HG02798 (cell line): ENCODE data around the gene DNAJB2.

Source experiments
- ATAC-seq: cut with Tn5 transposase; IDR thresholded peaks from one replicate; pipeline ENCODE4 v1.9.1; 2021; ENCODE audit warnings: mild to moderate bottlenecking; ENCODE audit not compliant: unreplicated experiment, poor library complexity

The DNAJB2 gene

DNA sequence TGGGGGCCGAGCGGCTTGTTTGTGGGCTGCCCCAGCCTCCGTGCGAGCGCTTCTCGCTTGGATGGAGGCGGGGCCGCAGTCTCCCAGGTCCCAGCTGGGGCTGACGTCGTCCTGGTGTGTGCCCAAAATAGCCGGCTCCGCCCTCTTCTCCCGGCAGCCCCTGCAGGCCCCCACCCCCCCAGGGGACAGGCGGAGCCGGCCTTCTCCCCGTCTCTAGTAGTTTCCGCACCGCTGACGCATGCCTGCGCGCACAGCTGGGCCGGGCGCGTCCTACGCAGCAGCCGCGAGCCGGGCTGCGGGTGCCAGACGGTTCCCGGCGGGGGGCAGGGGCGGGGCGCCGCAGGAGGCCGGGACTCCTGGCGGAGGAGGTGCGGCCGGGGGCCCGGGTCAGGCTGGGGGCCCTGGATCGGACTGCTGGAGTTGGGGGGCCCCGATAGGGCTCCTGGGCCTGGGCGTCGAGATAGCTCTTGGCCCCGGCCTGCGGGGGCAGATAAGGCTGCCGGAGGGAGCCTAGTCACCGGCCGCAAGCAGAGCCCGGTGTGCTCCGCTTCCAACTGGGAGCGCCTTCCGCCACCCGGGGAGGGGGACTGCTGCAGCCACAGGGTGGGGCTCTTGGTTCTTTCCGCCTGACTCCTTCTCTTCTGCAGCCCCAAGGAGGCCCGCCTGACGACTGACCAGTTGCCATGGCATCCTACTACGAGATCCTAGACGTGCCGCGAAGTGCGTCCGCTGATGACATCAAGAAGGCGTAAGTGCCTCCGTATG is at the start of gene DNAJB2:
DNAJB2 (plus strand) TSS at position 216 of the 765 bp plus-strand sequence; CDS start at position 684, 468 bp downstream.
- ATAC-seq = peak; percentile 88

DNA sequence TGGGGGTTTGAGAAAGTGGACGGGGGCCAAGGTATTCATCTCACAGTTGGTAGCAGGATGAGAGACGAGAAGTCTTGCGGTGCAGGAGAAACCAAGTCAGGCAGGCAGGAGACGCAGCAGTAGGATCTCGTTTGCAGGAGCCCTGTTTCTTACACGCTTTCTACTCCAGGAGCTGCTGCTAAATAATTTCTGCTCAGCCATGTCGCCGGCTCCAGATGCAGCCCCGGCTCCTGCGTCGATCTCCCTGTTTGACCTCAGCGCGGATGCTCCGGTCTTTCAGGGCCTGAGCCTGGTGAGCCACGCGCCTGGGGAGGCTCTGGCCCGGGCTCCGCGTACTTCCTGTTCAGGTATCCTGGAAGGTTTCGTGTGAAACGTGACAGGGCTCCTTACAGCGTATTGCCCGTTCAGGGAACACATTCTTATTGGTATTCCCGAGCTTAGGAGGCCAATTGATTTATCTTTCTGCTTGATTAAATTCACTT is 49.1 kb upstream of the DNAJB2 start:
- ATAC-seq = no peak

DNA sequence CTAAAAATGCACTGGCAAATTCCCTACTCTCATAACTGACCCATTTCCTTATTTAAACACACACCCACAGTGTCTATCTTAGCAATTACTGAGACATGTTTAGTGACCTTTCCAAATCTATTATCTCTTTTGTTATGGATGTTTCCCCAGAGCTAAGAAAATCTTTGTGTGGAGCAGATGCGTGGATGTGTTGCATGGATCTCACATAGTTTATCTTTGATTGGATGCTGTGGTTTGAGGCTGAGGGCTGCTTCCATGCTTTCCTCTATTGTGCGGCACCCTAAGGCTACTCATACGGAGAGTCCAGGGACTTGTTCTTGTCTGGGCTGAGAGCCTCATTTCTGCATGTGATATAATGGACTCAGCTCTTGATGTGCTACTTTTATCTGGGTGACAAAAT is 44.8 kb upstream of the DNAJB2 start:
- no peak for ATAC-seq

DNA sequence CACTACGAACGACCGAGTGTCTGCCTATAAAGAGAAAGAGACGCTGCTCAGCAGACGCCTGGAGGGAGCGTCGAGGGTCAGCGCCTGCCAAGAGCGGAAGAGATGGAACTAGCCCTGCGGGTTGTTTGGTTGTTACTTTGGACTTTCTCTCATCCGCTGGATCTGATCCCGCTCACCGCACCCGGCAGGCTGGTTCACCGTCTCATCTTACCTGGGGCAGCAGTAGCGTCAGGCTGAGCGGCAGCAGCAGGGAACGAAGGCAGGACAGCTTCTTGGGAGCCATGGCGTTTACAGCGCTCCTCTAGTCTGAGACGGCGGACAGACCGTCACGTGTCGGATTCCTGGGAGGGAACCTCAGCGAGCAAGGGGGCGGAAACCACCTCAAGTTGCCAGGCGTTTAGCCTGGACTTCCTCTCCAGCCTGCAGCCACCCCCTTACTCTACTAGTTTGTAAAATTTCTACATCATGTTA is 35.8 kb upstream of the DNAJB2 start:
- no peak for ATAC-seq

DNA sequence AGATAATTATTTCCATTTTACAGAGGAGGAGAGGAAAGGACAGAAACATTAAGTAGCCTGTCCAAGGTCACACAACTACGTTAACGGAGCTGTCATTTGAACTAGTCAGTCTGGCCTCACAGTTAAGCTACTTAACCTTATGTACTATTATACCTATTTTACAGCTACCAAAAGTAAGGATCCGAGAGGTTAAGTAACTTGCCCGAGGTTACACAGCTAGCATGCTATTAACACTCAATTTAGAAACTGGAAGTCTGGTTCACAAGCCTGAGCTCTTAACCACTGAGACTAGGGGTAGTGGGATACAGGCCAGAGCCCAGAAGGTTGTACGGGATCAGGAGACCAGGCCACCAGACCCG is 34.4 kb upstream of the DNAJB2 start:
- ATAC-seq = no peak

DNA sequence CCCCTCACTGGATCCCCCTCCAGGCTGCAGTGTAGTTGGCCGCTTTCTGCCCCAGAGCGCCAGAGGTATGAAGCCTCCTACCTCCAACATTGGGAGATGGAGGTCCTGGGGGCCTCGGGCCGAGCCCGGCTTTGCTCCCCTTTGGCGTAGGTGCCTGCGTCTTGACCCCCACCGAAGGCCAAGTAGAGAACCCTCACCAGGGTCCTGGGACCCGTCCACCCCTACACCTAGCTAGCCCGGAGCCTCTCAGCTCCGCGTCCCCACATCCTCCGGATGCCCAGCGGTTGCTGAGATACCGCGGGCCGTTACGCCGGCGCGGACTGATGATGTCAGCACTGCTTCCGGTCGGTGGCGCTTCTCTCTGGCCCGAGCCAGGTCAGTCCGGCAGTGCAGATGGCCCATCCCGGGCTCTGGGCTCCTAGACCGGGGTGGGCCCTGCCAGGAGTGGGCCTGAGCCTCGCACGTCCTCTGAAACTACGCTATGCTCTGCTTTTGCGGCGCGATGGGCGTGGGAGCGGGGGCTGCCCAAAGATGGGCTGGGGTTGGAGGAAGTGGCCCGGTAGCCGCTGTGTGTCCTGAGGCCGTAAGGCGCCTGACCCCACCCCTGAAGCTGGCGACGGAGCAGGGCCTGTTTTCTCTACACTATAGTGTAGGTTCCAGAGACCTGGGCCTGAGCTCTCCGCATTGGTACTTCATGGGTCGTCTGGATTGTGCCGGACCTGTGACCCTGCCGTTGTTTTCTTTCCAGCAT is 33.8 kb upstream of the DNAJB2 start, which contains the start of the genes GLB1L and STK16:
GLB1L (minus strand) TSS at position 297 of the 751 bp plus-strand sequence. CDS start 1,871 bp downstream, outside the sequence.
STK16 (plus strand) TSS at position 332 of the 751 bp plus-strand sequence. CDS start 521 bp downstream, outside the sequence.
- peak; percentile 80 for ATAC-seq

DNA sequence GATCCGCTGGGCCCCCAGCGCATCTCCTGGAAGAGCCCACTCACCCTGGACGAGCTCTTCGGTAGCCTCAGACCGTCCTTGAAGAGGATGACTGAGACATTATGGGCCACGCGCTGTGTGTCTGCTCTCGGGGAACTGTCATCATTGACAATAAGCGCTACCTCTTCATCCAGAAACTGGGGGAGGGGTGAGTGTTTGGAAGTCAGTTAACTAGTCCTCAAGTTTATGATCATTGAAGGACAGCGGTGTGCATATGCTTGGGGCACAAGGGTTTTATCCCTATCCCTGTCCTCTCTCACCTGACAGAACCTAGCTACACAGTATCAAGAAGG is 33.3 kb upstream of the DNAJB2 start:
- no peak for ATAC-seq

DNA sequence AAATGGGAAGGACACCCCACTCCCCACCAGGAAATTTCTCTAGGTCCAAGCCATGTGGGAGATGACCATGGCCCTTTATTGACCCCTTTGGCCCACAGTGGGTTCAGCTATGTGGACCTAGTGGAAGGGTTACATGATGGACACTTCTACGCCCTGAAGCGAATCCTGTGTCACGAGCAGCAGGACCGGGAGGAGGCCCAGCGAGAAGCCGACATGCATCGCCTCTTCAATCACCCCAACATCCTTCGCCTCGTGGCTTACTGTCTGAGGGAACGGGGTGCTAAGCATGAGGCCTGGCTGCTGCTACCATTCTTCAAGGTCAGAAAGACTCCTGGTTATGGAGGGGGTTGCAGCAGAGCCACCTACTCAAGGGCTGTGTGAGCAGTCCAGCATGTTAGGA is 32.6 kb upstream of the DNAJB2 start:
- no peak for ATAC-seq

DNA sequence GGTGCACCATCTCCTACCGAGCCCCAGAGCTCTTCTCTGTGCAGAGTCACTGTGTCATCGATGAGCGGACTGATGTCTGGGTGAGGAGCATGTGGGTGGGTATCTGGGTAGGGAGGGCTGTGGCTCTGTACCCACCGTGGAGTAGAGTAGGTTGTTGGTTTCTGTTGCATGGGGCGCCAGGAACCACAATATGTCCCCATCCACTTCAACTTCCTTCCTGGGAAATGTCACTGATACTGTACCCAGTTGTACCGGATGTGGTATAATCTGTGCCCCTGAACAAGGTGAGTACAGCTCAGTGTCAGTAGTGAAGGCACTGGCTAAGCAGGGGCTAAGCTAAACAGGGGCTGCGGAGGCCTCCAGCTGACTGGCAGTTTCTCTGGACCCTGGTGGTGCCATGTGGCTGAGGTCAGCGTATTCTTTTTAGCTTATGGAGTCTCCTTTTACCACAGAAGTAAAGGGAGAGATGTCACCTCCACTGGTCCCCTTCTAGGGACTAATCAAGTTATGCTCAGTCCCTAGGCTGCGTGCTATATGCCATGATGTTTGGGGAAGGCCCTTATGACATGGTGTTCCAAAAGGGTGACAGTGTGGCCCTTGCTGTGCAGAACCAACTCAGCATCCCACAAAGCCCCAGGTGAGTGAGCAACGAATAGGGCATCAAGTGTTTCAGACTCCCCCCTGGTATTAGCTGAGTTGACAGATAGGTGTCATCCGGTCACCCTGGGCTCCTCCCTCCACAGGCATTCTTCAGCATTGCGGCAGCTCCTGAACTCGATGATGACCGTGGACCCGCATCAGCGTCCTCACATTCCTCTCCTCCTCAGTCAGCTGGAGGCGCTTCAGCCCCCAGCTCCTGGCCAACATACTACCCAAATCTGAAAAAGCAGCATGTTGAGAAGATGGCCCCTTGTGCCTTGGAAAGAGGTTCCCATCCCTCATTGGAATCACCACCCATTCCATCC is 31.2 kb upstream of the DNAJB2 start:
- no peak for ATAC-seq

DNA sequence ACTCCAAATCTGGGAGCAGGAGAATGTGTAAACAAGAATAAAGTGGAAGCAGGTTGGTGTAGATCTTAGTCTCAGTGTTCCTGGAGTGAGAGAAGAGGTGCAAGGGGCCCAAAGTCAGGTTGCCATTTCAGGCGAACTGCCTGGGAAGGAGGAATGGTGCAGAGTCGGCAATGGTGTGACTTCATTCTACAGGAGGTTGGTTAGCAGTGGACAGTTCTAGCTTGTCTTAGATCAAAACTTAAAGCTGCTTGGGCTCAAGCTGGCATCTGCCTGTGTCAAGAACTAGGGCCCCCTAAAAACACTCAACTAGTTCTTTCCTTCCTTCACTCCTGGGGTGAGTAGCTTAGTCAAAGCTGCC is 30.3 kb upstream of the DNAJB2 start:
- ATAC-seq = no peak

DNA sequence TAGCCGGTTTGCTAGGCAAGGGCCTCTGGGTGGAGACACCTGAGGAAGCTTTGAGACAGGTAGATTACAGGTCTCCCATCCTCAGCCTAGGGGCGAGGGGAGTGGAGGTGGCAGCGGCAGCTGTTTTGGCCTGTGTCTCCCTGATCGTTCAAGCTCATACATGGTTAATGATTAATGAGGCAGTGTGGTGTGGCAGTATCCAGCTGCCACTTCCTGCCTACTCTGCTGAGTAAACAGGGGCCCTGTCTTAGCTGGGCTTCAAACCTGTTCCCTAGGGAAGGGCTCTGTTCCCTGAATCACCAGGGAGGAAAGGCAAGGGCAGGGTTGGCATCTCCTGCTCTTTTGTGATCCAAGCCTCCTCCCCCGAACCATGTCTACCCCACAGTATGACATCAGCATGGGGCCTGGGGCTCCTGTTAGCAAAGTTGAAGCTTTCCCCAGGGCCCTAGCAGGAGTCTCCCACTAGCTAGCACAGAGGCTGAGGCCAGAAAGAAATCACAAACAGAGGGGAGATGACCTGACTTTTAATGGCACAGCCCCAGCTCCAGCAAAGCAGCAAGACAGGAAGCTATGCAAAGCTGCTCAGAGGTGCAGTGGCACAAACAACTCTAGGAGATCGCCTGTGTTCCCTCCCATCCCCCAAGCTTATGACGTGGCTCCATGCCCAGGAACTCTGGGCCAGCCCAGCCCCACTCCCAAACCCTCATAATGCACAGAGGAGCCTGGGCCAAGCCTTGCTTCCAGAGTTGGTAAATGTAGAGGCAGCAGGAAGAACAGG is 29.8 kb upstream of the DNAJB2 start:
- ATAC-seq = peak; percentile 36

DNA sequence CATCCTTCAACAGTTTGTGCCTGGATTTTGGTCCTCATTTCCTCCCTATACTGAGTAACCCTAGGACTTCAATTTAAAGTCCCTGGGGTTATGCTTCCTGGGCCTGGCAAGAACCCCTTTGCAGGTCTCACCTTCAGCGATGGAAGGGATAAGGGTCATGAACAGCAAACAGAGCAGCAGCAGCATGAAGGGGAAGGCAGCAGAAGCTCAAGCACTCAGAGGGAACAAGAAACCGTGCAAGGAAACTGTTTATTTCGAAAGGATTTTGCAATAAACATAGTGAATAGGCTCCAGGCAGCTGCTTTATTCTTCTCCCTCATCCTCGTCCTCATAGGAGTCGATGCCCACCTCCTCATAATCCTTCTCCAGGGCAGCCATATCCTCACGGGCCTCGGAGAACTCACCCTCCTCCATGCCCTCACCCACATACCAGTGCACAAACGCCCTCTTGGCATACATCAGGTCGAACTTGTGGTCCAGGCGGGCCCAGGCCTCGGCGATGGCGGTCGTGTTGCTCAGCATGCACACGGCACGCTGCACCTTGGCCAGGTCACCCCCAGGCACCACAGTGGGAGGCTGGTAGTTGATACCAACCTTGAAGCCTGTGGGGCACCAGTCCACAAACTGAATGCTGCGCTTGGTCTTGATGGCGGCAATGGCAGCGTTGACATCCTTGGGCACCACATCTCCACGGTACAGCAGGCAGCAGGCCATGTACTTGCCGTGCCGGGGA is 29.0 kb upstream of the DNAJB2 start:
- no peak for ATAC-seq

DNA sequence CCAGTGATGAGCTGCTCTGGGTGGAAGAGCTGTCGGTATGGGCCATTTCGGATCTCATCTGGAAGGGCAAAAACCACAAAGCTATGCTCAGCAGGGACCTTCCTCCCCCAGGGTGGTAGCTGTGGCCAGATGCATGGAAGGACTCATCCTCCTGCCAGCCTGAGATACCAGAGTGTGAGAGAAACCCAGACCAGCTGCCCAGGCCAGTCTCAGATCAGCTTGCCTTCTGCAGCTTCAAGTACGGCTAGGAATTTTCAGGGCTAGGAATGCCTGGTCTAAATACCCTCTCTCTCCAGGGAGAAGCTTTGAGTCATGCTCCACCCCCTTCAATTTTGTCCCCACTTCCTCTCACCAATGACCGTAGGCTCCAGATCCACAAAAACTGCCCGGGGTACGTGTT is 27.5 kb upstream of the DNAJB2 start:
- ATAC-seq = no peak

DNA sequence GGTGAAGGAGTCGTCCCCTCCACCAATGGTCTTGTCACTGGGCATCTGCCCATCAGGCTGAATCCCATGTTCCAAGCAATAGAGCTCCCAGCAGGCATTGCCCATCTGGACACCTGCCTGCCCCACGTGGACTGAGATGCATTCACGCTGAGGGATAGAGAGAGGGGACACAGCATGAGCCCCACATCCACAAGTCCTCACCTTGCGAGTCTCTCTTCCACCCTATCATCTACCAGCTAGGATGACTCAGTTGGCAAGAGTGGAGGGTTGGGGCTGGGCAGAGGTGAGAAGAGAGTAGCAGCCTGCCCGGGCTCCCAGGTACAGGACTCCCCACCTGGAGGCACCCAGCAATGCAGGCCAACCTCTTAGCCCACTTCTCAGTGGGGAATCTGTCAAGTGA is 27.1 kb upstream of the DNAJB2 start:
- ATAC-seq = no peak

DNA sequence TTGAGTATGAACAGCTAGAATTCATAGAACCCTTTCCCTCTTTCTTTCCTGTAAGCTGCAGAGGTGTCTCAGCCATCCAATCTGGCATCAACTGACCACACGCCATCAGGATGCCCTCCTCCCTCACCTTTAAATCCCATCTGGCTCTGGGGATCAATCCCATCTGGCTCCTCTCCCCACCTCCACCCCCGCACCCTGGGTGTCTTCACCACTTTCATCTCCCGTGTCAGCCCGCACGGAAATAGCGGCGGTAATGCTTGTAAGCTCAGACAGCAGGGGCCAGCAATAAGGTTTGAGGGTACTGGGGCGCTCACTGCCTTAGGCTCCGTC is 26.6 kb upstream of the DNAJB2 start:
- ATAC-seq = no peak

DNA sequence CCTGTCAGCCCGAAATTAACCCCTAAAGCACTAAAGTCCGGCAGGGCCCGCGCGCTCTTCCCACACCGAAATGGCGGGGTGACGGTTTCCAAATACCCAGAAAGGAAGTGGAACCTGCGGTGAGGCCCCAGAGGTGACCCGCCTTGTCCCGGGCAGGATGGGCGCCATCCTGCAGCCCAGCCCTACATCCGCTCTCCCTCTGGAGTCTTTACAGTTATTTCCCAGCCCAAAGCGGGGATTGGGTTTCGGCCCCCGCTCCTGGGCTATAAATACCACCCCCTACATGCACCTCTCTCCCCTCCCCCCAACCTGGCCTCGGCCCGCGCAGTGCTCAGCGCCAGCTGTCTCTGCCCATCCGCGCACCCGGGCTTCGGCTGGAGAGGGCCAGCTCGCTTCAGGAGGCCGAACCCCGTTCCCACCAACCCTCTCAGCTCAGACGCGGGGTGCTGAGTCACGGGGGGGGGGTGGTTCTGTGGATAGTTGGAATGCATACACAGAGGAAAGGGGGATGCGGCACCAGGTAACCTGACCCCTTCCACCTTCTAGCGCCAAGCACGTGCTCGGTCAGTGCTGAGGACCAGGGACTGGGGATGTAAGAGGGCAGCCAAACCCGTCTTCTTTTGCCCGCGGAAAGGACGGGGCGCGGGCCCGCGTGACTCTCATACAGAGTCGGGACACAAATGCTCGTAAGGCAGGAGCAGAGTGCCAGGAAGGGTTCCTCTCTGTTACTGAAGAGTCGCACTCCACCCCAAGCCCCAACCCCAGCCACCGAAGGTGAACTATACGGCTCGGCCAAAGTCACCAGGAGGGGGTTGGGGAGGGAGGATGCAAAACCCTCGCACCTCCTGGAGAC is 26.0 kb upstream of the DNAJB2 start, which contains the start of gene TUBA4B:
TUBA4B (plus strand) TSS at position 344 of the 853 bp plus-strand sequence; CDS start at position 509, 165 bp downstream.
- ATAC-seq = peak; percentile 0

DNA sequence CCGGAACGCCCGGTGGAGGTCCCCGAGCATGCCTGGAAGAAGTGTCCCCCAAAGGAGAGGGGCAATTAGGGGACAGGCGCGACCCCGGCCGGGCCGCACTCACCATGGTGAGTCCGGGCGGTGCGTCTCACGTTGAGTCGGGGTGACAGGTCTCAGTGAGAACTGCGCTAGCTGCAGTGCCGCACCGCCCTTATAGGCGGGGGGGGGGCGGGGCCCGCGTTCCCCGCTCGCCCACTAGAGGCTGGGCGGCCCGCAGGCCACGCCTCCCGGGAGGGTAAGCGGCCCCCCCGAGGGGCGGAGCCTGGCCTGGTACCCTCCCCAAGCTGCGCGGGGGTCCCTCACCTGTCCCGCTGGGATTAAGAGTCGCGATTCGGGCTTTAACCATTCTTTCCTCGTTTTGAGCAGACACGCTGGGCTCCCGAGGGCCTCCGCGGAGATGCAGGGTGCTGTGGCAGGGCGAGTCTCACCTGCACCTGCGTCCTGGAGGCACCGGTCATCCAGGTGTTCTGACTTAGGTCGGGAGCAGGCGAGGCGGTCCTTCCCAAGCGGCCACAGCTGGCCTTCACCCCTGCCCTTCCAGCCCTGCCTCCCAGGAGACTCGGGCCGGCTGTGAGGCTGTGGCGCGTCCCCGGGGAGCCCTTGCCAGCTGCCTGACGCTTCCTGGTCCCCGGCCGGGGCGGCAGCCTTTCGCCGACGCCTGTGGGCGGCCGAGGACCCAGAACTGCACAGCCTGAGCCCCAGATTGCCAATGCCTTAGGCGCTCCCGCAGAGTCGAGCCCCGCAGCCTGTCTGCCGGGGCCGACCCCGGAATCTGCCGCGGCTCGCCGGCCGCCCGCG is 25.2 kb upstream of the DNAJB2 start, which contains the start of gene TUBA4A:
TUBA4A (minus strand) TSS at position 166 of the 837 bp plus-strand sequence; CDS start at position 106, 60 bp downstream.
- peak; percentile 66 for ATAC-seq
